ENCODE results near the gene GEMIN5.

Gene GEMIN5

DNA sequence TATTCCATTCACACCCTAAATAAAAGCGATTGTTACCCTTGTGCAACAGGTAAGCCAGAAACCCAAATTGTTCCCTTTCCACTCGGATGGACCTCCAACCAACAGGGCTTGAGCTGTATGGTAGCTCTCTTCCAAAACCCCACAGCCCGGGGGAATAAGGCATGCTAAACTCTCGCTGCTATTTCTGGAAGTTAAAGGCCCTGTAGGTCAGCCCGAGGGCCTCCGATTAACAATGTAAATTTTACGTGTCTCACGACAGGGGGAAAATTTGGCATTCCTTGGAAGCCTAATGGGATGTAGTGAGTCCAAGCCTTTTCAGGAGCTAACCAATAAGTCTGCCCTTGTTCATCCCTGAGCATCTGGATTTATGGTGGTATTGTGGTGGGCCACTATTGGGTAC lies 53.6 kb downstream of the GEMIN5 start:
- no peak for DNase-seq

- no peak for DNase-seq
Measured at GRCh38 chr5:154881986-154882385, 56.0 kb downstream of the GEMIN5 start.

DNA sequence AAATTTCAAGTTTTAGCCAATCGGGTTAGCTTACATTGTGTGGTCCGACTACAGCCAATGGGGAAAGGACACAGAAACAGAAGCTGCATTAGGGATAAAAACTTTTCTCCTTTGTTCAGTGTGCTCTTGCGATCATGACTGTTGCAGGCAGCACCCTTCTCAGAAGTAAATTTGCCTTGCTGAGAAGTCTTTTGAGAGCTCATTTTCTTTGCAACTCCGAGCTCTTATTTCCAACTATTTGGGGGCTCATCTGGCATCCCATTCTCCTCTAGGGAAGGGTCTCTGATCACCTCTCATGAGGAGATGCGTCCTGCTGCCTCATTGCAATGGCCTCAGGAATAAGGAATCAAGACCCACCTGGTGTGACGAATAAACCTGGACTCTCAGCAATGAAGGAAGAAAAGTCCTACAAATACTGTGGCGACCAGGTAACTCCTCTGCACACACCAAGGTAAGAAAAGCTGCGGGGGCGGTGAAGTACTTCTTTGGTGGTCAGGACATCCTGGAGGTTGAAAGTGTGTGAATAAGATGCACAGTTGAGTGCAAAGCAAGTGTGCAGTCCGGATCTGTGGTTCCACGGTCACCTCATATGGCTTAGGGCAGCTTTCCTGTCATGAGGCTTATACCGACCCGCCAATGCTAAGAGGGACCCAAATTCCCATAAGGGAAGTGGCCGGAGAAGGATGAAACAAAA lies 59.2 kb downstream of the GEMIN5 start:
- DNase-seq, result no peak

- no peak for DNase-seq
Measured at GRCh38 chr5:154873791-154874331, 64.2 kb downstream of the GEMIN5 start.

GRCh38 chr5:154871734-154872133 lies 66.3 kb downstream of the GEMIN5 start:
- no peak for DNase-seq

GRCh38 chr5:154868702-154869101 lies 69.3 kb downstream of the GEMIN5 start:
- no peak for DNase-seq

GRCh38 chr5:154866841-154867240 lies 71.2 kb downstream of the GEMIN5 start:
- DNase-seq, result no peak

DNA sequence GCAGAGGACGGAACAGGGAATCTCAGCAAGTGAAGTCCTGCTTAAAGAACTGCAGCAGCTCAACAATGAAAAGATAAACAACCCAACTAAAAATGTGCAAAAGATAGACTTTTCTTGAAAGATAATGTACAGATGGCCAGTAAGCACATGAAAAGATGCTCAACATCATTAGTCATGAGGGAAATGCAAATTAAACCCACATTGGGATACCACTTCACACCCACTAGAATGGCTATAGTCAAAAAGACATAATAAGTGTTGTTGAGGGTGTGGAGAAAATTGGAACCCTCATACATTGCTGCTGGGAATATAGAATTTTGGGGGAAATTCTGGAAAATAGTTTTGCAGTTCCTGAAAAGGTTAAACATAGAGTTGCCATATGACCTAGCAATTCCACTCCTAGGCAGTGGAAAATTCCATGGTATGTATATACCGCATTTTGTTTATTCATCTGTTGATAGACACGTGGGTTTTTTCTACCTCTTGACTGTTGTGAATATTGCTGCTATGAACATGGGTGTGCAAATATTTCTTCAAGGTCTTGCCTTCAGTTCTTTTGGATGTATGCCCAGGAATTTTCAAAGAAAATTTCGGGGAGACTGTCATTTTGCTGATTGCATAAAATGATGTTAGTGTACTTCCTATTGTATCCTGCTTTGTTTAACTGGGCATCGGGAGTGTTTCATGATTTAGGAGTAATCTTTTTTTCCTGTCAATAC lies 72.4 kb downstream of the GEMIN5 start:
- no peak for DNase-seq

DNA sequence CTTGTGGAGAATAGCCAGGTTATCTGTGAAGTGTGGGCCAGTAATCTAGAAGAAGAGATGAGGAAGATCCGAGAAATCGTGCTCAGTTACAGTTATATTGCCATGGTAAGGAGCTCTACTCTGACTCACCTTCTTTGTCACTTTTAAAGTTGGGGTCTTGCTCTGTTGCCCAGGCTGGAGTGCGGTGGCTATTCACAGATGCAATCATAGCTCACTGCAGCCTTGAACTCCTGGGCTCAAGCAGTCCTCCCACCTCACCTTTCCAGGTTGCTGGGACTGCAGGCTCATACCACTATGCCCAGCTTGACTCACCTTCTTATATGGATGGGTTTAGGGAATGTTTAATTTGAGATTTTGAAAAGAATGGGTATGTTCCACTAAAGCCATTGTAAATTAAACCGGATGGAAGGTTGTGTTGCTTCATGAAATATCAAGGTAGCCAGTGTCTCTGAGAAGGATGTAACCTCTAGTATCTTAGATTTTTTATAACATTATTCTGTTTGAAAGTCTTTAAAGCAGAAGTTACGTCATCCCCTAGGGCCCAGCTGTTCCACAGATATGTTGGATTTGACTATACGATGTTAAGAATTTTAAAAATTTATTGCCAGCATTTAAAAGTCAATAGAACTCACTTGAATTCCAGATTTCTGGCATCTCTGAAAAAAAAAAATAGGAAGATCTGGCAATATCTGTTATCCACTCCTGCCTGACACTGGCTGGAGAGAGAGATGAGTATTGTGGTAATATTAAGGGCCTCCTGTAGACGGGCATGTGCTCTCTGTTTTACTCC lies 74.5 kb downstream of the GEMIN5 start:
- no peak for DNase-seq

DNA sequence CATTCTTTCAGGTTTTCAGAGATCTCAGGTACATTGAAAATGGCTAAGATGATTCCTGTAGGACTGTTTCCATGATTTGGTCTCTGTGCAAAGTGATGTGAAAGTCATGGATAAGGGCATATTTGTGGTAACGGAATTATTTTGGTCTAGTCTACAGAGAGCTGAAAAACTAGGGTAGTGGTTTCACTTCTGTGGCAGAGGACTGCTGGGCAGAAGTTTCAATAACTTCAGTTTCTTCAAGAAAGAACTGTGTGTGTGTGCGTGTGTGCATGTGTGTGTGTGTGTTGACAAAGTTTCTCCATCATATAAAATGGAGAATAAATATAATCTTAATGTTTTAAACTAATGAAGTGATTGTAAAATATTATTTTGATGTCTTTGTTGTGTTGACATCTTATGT lies 75.2 kb downstream of the GEMIN5 start:
- DNase-seq, result no peak

DNA sequence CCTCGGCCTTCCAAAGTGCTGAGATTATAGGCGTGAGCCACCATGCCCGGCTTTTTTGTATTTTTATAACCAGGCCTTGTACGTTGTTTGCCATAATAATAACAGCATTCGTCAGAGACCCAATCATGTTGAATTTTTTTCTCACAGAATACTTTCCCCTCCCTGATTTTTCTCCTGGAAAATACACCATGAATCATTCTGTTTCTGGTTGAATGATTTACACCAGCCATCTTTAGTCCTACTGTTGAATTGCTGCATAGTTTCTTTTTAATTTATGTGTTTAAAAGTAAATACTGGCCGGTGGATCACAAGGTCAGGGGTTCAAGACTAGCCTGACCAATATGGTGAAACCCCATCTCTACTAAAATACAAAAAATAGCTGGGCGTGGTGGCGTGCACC lies 76.1 kb downstream of the GEMIN5 start:
- no peak for DNase-seq

DNA sequence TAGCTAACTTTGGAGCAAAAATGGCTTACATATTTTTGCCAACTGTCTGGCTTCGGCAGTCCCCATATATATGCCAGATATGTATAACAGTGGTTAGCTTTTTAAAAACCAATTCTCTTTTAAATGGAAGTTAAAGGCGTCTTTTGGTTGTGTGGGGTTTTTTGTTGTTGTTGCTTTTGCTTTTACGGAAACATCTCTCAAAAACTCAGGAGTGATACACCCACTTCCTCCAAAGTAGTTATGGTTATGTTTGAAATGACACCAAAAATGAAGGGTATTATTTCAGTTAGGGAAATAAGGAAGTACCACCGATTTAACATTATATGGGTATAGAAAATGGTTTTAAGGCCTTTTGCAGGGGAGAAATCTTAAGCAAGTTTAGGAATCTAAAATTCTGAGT lies 77.2 kb downstream of the GEMIN5 start:
- no peak for DNase-seq

DNA sequence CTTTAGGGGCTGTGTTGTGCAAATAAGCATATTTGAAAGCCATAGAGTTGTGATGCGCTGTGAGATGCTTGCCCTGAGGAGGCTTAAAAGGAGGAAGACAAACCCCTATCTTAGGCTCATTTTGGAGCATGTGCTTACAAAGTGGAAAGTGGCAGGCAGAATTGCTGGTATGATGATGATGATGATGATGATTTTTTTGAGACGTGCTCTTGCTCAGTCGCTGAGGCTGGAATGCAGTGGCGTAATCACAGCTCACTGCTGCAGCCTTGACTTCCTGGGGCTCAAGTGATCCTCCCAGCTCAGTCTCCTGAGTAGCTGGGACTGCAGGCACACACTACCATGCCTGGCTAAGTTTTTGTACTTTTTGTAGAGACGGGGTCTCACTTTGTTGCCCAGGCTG lies 77.9 kb downstream of the GEMIN5 start:
- no peak for DNase-seq

- no peak for DNase-seq
Measured at GRCh38 chr5:154858972-154859871, 78.8 kb downstream of the GEMIN5 start.

DNA sequence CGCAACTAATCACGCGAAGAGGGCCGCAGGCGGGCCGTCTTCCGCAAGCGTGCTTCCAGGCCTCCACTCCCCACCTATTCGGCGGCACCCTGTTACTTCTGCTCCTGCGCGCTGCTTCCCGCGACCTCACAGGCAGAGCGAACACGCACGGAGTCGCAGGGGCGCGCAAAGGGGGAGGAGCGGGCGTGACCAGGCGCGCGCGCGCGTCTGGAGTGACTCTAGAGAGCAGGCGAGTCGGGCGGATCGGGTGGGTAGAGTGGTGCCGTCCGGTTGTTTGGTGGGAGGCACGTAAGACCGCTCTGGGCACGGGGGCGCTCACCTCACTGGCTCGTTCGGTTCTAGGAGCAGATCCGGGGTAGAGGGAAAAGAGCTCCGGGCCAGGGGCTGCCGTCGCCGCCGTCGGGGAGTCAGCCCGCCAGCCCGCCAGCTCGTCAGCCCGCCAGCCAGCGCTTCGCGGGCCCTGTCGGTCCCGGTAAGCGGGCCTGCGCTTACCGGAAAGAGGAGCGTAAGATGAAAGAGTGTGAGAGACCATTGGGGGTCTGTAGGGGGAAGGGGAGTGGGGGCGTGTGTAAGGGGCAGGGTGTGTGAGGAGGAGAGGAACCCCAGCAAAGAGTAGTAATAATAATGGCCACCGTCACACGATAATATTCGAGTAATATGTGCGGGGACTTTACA lies 79.6 kb downstream of the GEMIN5 start, which contains the start of gene CNOT8:
CNOT8 (plus strand) TSS at position 331 of the 675 bp plus-strand sequence. CDS start 4,652 bp downstream, outside the sequence.
- DNase-seq, result peak; percentile 96

- DNase-seq, result peak; percentile 93
Measured at GRCh38 chr5:154857530-154858296, 80.3 kb downstream of the GEMIN5 start.

GRCh38 chr5:154851351-154851750 lies 86.7 kb downstream of the GEMIN5 start:
- DNase-seq, result no peak

- DNase-seq, result peak; percentile 83
Measured at GRCh38 chr5:154850255-154851062, 87.6 kb downstream of the GEMIN5 start, which contains the start of gene FAXDC2. Gene FAXDC2, minus strand, starts transcription at chr5:154850603. Its CDS starts 12,425 bp downstream, at chr5:154838178.

- DNase-seq, result peak; percentile 55
Measured at GRCh38 chr5:154849791-154850201, 88.2 kb downstream of the GEMIN5 start.
